Thyroid gland (tissue), 4 donors: Measurements from ENCODE around the gene BTNL9. TPM values are rescaled to one million over a fixed set of nuclear protein-coding genes. Genes with fewer than 3 reads are reported as not detected.

ENCODE experiments used
- DNase-seq, 2 donors: peaks; one replicate each; pipeline ENCODE4 v3.0.0-alpha.2; 2019
- H3K27ac ChIP-seq, 3 donors: fragments of 200-600 bp; sonication (generic); 1 replicate in 2 of 3; 2 replicates in 1 of 3; pipeline ENCODE4 v1.5.1; 2016 to 2019; ENCODE audit warnings: mild to moderate bottlenecking in 1 of 3, moderate library complexity in 1 of 3
- H3K27me3 ChIP-seq: fragments of 200-600 bp; sonication (generic); one replicate; pipeline ENCODE4 v1.5.1; 2019
- H3K36me3 ChIP-seq, 2 donors: fragments of 200-600 bp; sonication (generic); one replicate each; pipeline ENCODE4 v1.5.1; 2016 to 2019
- H3K4me1 ChIP-seq, 2 donors: fragments of 200-600 bp; sonication (generic); one replicate each; pipeline ENCODE4 v1.5.1; 2017 to 2019
- H3K4me3 ChIP-seq, 3 donors: fragments of 200-600 bp; sonication (generic); replicated peaks in 1 of 3; 1 replicate in 2 of 3; 2 replicates in 1 of 3; pipeline ENCODE4 v1.5.1; 2016; ENCODE audit warnings: mild to moderate bottlenecking in 1 of 3
- H3K9me3 ChIP-seq: fragments of 200-600 bp; sonication (generic); one replicate; pipeline ENCODE4 v1.5.1; 2017
- CTCF ChIP-seq, 6 experiments: fragments of 200-600 bp in 3 of 6; fragments of 450-650 bp in 3 of 6; sonication (generic) in 3 of 6; IDR thresholded peaks; one replicate each; pipeline ENCODE4 v1.5.1; 2016 to 2019; ENCODE audit warnings: antibody characterized with exemption in 6 of 6, mild to moderate bottlenecking in 2 of 6, inconsistent platforms in 1 of 6, moderate library complexity in 1 of 6
- POLR2A ChIP-seq, 2 donors: fragments of 450-650 bp; IDR thresholded peaks; one replicate each; pipeline ENCODE4 v1.6.1; 2017; ENCODE audit warnings: antibody characterized with exemption in 2 of 2, mild to moderate bottlenecking in 2 of 2, moderate library complexity in 1 of 2
- WGBS, 2 donors: methylation state at CpG; one replicate each; pipeline ENCODE4 v1.1.5; 2017; 5-methylcytosine and 5-hydroxymethylcytosine counted together
- intact Hi-C: fragments of 100-400 bp; cut with DNase I; formaldehyde crosslinking; loops from one replicate; pipeline ENCODE4 v1.15.1; 2023
- total RNA-seq, 4 donors: library from RNA; depleted of rRNA; stranded (reverse); fragments of >200 nt; gene quantifications; one replicate each; pipeline ENCODE4 v1.2.3, GENCODE V29; 2016

BTNL9 gene
- total RNA-seq, 4 donors from 2014 or later, result 12.9 to 77.1 (median 34.3) TPM

DNA sequence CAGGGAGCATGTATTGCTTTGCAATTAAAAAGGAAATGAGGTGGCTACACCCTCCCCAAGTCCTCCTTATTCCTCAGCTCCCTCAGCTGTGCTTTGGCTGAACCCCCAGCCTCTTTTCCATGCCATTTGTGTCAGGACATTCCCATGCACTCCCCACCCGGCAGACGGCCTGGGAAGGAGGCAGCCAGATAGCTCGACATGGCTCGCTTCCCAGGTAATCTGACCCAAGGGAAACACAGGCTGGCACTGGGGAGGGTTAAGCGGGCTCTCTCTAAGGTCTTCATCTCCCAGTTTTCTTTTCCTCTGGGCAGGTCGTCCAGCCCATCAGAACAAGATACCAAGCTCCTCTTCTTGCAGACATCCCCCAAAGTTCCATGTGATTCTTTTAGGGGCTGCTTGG lies 31.2 kb downstream of the BTNL9 start:
- Histone ChIP-seq H3K27me3 (no peaks in the 10 kb centered on the region), H3K4me3 (no peak overlapping the region), H3K27ac (no peak overlapping the region), H3K4me1 (no peaks in the 10 kb centered on the region), H3K9me3 (no peaks in the 10 kb centered on the region), H3K36me3 (no peaks in the 10 kb centered on the region)
- no peak for DNase-seq
- TF ChIP-seq POLR2A (IDR thresholded peaks at IDR 0.05), result no peak
- no peak for TF ChIP-seq CTCF (IDR thresholded peaks at IDR 0.05)
- intact Hi-C loops, result no loop called here
- 65 to 67% methylated on average over 6 of the region's 6 CpGs for WGBS, 2 donors

DNA sequence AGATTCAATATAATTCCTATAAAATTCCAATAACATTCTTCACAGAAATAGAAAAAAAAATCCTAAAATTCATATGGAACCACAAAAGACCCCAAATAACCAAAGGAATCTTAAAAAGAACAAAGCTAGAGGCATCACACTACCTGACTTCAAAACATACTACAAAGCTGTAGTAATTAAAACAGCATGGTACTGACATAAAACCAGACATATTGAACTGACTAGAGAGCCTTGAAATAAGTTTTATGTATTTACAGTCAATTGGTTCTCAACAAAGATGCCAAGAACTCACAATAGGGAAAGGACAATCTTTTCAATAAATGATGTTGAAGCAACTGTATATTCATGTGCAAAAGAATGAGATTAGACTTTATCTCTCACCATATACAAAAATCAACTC lies 36.9 kb downstream of the BTNL9 start:
- H3K27ac ChIP-seq, result no peak overlapping the region
- TF ChIP-seq POLR2A (IDR thresholded peaks at IDR 0.05), result no peak
- no peak for TF ChIP-seq CTCF (IDR thresholded peaks at IDR 0.05)
- no peaks in the 10 kb centered on the region for H3K27me3 ChIP-seq
- intact Hi-C loops, result no loop called here
- no peaks in the 10 kb centered on the region for H3K9me3 ChIP-seq
- no peaks in the 10 kb centered on the region for H3K4me1 ChIP-seq
- no peak for DNase-seq
- H3K36me3 ChIP-seq, result no peaks in the 10 kb centered on the region
- no peak overlapping the region for H3K4me3 ChIP-seq

DNA sequence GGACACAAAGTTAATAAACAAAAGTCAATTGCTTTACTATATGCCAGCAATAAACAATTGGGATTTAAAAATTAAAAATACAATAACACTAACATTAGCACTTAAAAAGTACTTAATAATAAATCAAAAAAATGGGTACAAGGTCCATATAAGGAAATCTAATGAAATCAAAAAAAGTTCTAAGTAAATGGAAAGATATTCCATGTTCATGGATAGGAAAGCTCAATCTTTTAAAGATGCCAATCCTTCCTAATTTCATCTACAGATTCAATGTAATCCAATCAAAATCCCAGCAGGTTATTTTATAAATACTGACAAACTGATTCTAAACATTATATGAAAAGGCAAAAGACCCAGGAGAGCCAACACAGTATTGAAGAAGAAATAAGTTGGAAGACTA lies 41.9 kb downstream of the BTNL9 start:
- TF ChIP-seq POLR2A (IDR thresholded peaks at IDR 0.05), result no peak
- no peak for TF ChIP-seq CTCF (IDR thresholded peaks at IDR 0.05)
- no peaks in the 10 kb centered on the region for H3K27me3 ChIP-seq

GRCh38 chr5:181084621-181085195 lies 44.6 kb downstream of the BTNL9 start:
- no peak for DNase-seq
- intact Hi-C loops, result no loop called here
- Histone ChIP-seq H3K4me3 (no peak overlapping the region), H3K4me1 (no peaks in the 10 kb centered on the region), H3K9me3 (no peaks in the 10 kb centered on the region), H3K27ac (no peak overlapping the region), H3K36me3 (no peaks in the 10 kb centered on the region), H3K27me3 (no peaks in the 10 kb centered on the region)
- TF ChIP-seq CTCF (IDR thresholded peaks at IDR 0.05) (no peak), POLR2A (IDR thresholded peaks at IDR 0.05) (no peak)
- 54 to 61% methylated on average over 17 to 18 of the region's 18 CpGs for WGBS, 2 donors

More for the DNA sequence above, 41.9 kb downstream of the BTNL9 start:
- H3K4me1 ChIP-seq, result no peaks in the 10 kb centered on the region
- no peaks in the 10 kb centered on the region for H3K36me3 ChIP-seq
- no peak overlapping the region for H3K27ac ChIP-seq
- no peak overlapping the region for H3K4me3 ChIP-seq
- intact Hi-C loops, result no loop called here
- H3K9me3 ChIP-seq, result no peaks in the 10 kb centered on the region
- no peak for DNase-seq

DNA sequence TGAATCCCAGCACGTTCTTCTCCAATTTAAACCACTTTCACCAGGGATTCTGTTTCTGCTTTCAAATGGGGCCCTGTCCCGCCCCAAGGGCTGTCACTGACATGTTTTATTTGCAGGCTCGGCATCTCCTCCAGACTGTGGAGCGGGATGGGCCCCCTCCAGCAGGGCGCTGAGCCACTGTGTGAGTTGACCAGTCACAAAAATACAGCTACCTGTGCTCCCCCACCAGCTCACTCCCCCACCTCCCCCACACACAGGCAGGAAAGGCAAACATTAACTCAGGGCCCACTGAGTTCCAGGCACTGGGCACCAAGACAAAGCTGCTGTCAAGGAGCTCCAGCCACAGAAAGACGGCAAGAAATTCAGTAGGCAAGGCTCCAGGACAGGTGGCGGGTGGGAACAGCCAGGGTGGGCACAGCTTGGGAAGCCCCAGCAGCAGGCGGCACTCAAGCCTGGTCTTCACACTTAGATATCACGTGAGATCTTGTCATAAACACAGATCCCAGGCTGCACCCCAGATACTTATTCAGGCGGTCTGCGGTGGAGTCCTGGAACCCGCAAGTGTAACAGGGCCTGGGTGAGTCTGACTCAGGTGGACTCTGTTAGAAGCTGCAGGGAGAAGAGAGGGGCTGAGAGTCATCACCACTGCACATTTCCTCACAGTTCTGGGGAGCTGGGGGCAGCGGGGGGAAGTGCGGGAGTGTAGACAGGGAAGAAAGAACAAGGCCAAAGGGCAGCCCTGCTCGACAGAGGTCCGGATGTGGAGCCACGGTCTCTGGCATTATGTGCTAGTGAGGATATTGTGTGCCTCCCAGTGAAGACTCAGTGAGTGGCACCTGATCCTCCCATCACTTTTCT lies 46.2 kb downstream of the BTNL9 start:
- TF ChIP-seq CTCF (IDR thresholded peaks at IDR 0.05), result no peak
- no peak for TF ChIP-seq POLR2A (IDR thresholded peaks at IDR 0.05)
- no peak overlapping the region for H3K27ac ChIP-seq
- H3K27me3 ChIP-seq, result no peaks in the 10 kb centered on the region
- WGBS, 2 donors, result 75% methylated on average over 15 to 17 of the region's 17 CpGs
- no peaks in the 10 kb centered on the region for H3K36me3 ChIP-seq
- intact Hi-C loops, result no loop called here
- H3K4me1 ChIP-seq, result no peaks in the 10 kb centered on the region
- H3K4me3 ChIP-seq, result no peak overlapping the region
- no peak for DNase-seq
- H3K9me3 ChIP-seq, result no peaks in the 10 kb centered on the region
